HEK293 (cell line): ENCODE data around the gene FAM171A1.

Experiments
- CTCF ChIP-seq: fragments of 450-650 bp; formaldehyde crosslinking; IDR thresholded peaks from 2 replicates; pipeline ENCODE4 v1.5.1; 2016; ENCODE audit warnings: missing biosample characterization, missing genetic modification characterization
- ELK4 ChIP-seq: IDR thresholded peaks from 2 replicates; pipeline ENCODE4 v1.6.1; 2011; ENCODE audit warnings: mild to moderate bottlenecking, low read depth, low read length, borderline replicate concordance
- PRDM1 ChIP-seq: fragments of 450-650 bp; formaldehyde crosslinking; IDR thresholded peaks from 2 replicates; pipeline ENCODE4; 2016; ENCODE audit warnings: missing biosample characterization, missing genetic modification characterization
- RBAK ChIP-seq: fragments of 450-650 bp; formaldehyde crosslinking; IDR thresholded peaks from 2 replicates; pipeline ENCODE4 v1.5.1; 2016; ENCODE audit warnings: missing biosample characterization, missing genetic modification characterization
- TRIM28 ChIP-seq: IDR thresholded peaks from 2 replicates; pipeline ENCODE4 v1.6.1; 2011; ENCODE audit warnings: low read length, control low read depth, borderline replicate concordance
- YY1 ChIP-seq: fragments of 450-650 bp; formaldehyde crosslinking; IDR thresholded peaks from 2 replicates; pipeline ENCODE4 v1.5.1; 2018; ENCODE audit warnings: missing biosample characterization, missing genetic modification characterization
- ZBTB1 ChIP-seq: fragments of 450-650 bp; formaldehyde crosslinking; IDR thresholded peaks from 2 replicates; pipeline ENCODE4 v1.5.1; 2016; ENCODE audit warnings: missing biosample characterization, missing genetic modification characterization
- ZNF362 ChIP-seq: fragments of 450-650 bp; formaldehyde crosslinking; IDR thresholded peaks from 2 replicates; pipeline ENCODE4 v1.5.1; 2016; ENCODE audit warnings: missing biosample characterization, missing genetic modification characterization
- ZNF558 ChIP-seq: fragments of 450-650 bp; formaldehyde crosslinking; IDR thresholded peaks from 2 replicates; pipeline ENCODE4 v1.5.1; 2016; ENCODE audit warnings: missing biosample characterization, missing genetic modification characterization

GRCh38 chr10:15420858-15421257 lies 49.8 kb upstream of the FAM171A1 start:
- TF ChIP-seq PRDM1 (tag by site-specific recombination) (no peak), CTCF (tag by site-specific recombination) (no peak), ZNF362 (tag by site-specific recombination) (no peak), ELK4 (no peak), TRIM28 (no peak), ZNF558 (tag by site-specific recombination) (no peak), YY1 (tag by site-specific recombination) (no peak), RBAK (no peak), ZBTB1 (tag by site-specific recombination) (no peak)
